HG02642 (cell line): ENCODE results near the gene ATAD3C.
"Not testable (repeated sequence)": the region's sequence is repeated elsewhere in the genome, so short reads cannot be mapped to it uniquely, and the experiment has no call there.

Source experiments
- ATAC-seq: cut with Tn5 transposase; IDR thresholded peaks from one replicate; pipeline ENCODE4 v1.9.1; 2021; ENCODE audit warnings: mild to moderate bottlenecking; ENCODE audit not compliant: unreplicated experiment, poor library complexity

ATAD3C gene

DNA sequence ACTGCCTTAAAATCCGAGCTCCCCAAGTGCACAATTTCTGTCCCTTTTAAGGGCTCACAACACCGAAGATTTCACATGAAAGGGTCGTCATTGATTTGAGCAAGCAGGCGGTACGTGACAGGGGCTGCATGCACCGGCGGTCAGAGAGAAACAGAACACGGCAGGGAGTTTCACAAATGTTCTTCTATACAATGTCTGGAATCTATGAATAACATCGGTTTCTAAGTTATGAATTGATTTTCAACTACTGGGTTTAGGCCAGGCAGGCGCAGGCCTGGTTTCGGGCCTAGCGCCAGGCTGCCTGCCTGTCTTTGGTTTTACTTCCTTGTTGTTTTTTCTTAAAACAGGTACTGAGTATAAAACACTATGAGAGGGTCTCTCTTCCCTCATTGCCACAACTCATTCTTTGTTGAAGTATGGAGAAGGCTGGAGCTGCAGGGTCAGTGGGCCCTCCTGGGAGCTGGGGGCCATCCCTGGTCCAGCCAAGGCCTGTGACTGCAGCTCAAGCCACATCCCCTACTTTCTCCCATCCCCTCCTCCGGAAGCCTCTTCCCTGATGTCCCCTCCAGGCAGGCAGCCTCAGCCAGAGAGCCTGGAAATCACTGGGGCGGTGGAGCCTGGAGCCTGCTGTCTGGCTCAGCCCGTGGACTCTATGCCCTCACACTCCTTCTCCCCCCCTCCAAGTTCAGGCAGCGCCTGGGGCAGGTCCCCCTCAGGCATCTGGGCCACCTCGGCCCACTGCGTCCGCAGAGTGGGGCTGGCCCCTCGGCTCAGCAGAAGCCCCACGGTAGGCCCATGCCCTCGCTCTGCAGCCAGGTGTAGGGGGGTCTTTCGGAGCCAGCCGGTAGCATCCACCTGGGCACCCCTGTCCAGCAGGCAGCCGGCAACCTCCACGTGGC, 30.8 kb upstream of the ATAD3C start:
- ATAC-seq: no peak

DNA sequence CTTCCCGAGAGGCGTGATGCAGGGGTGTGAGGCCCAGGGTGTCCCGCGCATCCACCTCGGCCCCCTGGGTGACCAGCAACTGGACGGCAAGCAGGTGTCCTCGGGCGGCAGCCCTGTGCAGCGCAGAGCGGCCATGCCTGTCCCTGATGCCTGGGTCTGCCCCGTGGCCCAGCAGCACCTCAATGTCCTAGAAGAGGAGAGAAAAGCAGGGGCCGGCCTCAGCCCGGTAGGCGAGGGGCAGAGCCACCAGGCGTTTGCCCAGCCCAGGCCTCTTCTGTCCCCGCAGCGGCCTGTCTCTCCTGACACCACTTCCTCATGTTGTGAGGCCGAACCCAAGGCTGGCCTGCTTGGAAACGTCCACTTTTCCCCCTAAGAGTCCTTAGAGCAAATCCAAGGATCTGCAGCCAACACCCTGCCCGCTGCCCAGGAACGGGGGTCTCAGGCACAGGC, 30.1 kb upstream of the ATAD3C start:
- ATAC-seq: no peak

DNA sequence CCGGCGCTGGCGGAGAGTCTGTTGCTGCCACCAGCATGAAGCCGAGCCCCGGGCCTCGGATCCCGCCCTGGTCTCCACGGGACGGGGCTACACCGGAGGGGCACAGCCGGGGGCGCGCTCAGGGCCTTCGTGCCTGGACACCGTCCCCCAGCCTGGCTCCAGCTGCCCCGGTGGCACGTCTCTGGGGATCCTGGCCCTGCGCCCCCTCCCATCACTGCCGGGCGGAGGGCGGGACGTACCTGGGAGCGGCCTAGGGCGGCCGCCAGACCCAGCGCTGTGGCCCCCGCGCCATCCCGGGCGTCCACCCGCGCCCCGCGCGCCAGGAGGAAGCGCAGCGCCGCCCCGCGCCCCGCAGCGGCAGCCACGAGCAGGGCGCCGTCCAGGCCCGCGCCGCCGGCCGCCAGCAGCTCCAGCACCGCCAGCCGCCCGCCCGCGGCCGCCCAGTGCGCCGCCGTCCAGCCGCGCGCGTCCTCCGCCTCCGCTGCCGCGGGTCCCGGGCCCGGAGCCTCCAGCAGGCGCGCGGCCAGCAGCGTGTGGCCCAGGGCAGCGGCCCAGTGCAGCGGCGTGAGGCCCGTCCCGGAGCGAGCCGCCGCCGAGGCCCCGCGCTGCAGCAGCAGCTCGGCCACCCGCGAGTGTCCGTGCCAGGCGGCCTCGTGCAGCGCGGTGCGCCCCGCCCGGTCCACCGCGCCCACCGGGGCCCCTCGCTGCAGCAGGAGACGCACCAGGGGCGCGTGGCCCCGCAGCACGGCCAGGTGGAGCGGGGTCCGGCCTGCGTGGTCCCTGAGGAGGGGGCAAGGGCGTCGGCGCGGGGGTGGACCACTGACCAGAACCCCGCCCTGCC, 29.5 kb upstream of the ATAD3C start:
- no peak for ATAC-seq

DNA sequence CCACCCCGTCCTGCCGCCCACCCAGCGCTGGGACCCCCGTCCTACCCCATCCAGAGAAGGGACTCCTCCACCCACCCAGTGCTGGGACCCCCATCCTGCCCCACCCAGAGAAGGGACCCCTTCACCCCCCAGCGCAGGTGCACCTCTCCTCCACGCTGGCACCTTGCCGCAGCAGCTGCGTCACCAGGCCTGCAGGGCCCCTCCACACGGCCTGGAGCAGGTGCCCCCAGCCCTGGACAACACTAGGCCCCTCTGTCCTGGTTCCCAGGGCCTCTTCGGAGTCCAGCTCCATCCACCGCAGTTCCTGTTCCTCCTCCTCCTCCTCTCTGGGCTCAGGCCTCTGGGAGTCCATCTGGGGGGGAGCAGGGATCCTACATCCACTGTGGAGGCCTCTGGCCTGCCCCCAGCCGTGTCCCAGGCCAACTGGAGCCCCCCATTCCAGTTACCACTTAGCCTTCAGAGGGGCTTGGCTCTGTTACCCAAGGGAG, 28.8 kb upstream of the ATAD3C start:
- no peak for ATAC-seq

DNA sequence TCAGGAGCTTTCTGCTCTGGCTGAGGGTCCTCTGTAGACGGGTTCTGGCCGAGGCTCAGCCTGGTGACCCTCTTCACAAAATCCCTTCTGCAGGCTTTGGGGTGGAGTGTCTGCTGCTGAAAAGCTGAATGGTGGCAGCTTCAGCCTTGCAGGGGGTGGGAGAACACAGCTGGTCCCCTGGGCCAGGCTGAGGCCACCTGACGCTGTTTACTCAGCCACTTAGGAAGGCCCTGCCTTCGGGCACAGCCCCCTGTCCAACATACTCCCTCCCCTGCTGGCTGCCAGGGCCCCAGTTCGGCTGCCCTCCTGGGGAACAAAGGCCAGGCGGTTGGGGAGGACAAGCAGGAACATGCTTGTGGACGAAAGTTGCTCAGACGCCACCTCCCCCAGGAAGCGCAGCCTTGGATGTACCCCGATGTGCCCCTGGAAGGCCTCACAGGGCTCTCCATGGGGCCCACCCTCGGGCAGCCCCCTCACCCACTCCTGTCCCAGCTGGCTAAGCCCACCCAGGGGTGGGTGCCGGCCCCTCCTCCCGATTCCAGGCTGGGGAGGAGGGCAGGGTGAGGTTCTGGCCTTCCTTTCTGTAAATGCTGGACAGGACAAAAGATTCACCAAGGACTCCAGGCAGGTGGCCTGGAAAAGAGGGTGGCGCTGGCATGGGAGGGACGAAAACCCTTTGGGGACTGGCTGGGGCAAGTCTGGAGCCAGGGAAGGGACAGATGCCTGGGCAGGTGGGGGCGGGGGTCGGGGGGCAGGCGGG, 28.2 kb upstream of the ATAD3C start, which contains the start of gene ANKRD65:
Gene ANKRD65, minus strand, starts transcription at position 130 of the 760 bp plus-strand sequence. CDS start 271 bp downstream, outside the sequence.
- no peak for ATAC-seq

DNA sequence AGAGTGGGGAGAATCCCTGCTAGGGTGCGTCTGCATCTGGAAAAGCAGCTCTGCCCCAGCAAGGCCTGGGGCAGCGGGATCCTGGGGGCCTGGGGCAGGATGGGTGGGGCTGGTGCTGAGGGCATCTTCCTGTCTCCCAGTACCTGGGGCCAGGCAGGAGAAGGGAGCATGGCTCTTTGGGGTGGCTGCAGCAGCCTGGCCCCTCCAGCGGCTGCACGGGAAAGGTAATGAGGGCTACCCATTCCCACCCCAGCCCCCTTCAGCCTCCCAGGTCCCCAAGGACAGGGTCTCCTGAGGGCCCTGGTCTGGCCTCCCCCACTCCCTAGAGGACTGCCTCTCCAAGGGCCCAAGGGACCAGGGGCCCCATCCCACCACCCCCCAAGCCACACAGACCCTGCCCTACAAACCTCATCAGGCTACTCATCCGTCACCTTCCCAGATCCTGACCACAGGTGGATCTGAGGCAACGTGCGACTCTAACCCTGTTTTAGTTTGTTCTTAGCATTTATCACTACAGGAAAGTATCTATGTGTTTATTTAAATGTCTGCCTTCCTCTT, 27.5 kb upstream of the ATAD3C start:
- no peak for ATAC-seq

DNA sequence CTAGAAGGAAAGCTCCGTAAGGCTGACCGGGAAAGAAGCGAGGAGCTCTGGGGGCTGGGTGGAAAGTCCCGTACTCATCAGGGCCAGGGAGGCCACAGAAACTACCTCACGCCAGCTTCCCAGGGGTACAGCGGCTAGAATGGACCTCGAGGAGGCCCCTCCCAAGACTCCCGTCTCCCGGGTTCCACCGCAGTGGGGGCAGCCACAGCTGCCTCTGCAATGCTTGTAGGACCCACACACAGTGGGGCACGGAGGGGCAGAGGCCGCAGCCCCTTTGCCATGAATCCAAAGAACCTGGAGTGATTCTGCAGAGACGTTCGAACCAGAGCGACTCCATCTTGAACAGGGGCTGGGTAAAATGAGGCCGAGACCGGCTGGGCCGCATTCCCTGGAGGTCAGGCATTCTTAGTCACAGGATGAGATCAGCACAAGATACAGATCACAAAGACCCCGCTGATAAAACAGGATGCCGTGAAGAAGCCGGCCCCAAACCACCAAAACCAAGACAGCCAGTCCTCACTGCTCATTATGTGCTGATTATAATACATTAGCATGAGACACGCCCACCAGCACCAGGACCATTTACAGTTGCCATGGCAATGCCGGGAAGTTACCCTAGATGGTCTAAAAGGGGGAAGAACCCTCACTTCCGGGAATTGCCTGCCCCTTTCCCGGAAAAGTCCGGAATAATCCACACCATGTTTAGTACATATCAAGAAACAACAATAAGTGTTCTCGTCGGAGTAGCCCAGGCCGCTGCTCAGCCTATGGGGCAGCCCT, 26.8 kb upstream of the ATAD3C start:
- no peak for ATAC-seq

DNA sequence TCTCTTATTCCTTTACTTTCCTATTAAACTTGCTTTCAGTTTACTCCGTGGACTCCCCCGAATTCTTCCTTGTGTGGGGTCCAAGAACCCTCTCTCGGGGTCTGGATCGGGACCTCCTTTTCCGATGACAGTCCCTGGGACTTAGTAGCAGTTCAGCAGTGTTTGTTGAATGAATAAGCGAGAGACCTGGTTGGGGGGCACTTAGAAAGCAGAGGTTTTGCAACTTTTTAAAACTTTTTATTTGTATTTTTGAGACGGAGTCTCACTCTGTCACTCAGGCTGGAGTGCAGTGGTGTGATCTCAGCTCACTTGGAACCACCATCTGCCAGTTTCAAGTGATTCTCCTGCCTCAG, 26.3 kb upstream of the ATAD3C start:
- ATAC-seq: no peak

DNA sequence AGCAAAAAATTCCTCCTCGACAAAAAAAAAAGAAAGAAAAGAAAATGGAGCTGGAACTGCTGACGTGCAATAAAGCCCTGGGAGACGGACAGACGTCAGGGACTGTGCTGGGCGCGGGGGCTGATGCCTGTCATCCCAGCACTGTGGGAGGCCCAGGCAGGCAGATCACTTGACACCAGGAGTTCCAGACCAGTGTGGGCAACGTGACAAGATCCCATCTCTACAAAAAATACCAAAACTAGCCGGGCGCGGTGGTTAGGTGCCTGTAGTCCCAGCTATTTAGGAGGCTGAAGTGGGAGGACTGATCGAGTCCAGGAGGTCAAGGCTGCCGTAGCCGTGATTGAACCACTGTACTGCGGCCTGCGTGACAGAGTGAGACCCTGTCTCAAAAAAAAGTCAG, 24.8 kb upstream of the ATAD3C start:
- ATAC-seq: no peak

DNA sequence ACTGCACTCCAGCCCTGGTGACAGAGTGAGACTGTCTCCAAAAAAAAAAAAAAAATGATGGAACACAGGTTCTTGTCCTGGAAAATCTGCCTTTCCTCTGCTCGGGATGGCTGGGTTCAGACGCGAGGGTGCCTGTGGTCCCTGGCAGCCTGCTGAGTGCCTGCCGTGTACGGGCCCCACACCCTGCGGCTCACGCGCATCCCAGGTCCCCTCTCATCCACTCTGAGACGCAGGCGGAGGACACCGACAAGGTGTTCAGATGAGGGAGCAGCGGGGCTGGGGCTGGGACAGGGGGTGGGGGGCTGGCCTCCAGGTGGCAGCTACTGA, 24.1 kb upstream of the ATAD3C start:
- no peak for ATAC-seq

DNA sequence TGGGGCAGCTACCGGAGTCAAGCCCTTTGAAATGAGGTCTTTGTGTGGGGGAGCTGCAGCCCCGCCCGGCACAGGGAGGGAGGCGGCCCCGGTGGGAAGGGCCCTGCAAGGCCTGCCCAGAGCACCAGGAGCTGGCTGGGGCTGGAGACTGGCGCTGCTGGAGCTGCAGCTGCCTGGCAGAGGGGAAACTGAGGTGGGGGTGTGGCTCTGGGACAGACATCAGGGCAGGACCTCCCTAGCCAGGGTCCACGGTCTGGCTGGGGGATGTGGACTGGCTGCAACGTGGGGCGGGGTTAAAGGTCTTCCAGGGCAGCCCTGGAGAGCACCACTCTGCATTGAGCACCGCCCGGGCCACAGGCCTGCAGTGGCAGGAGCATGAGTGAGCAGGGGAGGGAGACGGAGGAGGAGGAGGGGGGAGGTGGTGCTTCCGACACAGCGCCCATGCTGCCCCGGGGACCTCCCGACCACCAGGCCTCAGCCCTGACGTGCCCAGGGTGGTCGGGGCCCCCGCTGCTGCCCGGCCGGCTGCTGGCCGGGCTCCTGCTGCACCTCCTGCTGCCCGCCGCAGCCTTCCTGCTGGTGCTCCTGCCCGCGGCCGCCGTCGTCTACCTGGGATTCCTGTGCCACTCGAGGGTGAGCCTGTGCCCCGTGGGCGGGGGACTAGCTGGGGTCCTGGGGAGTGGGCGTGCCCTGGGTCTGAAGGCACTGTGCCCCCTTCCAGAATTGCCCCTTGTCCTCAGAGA, 23.6 kb upstream of the ATAD3C start:
- no peak for ATAC-seq

DNA sequence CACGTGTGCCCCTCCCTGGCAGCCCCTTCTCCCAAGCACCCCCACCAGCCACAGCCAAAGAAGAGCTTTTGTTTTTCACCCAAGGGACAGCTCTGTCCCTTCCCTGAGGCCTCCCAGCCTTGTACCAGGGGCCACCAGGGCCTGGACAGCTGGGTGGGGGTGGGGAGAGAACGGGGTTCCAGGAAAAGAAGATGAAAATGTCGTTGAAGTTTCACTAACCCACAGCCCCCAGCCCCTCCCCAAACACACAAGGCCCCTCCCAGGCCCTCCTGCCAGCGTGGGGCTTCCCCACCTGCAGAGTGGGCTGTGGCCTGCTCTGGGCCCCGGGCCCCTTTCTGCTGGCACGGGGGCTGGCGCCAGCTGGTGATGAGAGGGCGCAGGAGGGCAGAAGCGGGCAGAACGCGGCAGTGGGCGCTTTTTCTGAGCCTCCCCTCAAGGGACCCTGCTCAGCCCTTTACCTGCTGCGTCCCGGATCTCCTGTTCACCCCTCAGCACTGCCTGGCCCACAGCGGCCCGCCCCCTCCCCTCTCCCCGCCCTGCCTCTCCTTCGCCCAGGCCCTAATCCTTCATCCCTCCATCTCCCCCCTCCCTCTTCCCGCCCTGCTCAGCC, 22.9 kb upstream of the ATAD3C start:
- no peak for ATAC-seq

DNA sequence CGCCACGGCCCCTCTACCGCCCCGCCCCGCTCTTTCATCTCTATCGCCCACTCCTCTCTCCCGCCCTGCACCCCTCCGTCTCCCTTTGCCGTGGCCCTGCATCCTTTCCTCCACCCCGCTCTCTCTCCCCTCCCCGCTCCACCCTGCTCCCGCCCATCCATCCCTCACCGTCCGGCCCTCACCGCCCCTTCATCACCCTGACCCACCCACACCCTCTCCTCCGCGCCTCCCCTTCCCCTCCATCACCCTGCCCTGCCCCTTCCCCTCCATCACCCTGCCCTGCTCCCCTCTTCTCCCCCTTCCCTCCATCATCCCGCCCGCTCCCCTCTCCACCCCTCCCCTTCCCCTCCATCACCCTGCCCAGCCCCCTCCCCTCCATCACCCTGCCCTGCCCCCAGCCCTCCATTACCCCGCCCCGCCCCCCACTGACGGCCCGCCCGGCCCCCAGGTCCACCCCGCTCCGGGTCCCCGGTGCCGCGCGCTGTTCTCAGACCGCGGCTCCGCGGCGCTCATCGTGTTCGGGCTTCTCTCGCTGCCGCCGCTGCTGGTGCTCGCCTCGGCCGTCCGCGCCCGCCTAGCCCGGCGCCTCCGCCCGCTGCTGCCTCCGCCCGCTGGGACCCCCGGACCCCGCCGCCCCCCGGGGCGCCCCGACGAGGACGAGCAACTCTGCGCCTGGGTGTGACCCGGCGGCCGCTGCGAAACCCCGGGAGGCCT, 22.2 kb upstream of the ATAD3C start:
- ATAC-seq: no peak

DNA sequence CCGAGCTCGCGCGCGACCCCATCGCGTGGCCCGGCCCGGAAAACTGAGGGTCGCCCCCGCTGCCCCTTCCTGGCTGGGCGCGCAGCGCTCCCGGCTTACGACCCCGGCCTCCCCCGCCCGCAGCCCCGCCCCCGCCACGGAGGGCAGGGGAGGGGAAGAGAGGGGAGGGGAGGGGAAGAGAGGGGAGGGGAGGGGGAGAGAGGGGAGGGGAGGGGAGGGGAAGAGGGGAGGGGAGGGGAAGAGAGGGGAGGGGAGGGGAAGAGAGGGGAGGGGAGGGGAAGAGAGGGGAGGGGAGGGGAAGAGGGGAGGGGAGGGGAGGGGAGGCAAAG, 21.7 kb upstream of the ATAD3C start:
- ATAC-seq: no peak

DNA sequence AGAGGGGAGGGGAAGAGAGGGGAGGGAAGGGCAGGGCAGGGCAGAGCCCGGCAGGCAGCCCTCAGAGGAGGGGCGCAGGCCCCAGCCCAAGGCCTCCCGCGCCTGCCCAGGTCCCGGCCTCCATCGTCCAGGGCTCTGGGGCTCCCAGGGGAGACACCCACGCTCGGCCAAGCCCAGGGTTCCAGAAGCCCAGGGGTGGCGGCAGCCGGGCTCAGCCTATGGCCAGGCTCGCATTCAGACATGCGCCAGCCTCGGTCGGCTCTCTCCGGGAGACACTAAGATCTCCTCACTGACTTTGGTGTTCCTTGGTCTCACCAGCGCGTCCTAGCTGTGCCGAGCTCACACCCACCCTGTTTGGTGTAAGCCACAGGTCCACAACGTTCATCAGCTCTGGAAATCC, 21.3 kb upstream of the ATAD3C start:
- no peak for ATAC-seq

DNA sequence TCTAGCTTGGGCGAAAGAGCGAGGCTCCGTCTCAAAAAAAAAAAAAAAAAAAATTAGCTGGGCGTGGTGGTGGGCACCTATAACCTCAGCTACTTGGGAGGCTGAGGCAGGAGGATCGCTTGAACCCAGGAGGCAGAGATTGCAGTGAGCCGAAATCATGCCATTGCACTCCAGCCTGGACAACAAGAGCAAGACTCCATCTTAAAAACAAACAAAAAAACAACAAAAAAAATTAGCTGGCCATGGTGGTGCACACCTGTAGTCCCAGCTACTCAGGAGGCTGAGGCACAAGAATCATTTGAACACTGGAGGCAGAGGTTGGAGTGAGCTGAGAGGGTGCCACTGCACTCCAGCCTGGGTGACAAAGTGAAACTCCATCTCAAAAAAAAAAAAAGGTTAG, 20.5 kb upstream of the ATAD3C start:
- not testable (repeated sequence) for ATAC-seq

DNA sequence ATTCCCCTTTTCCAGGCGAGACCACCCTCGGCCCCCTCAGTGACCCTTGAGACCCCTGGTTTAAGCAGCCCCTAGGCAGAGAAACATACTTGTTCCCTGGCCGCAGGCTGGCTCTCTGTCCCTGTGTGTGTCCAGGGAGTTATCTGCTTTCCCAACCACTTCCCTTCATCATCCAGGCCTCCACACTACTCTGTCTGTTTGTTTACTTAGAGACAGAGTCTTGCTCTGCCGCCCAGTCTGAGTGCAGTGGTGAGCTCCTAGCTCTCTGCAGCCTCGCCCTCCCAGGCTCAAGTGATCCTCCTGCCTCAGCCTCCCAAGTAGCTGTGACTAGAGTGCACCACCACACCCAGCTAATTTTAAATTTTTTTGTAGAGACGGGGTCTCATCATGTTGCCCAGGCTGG, 19.8 kb upstream of the ATAD3C start:
- ATAC-seq: no peak
